Measurements from ENCODE around the gene FBXL7.

GRCh38 chr5:15493501-15493900 lies 6.5 kb upstream of the FBXL7 start:
- no peak for TF ChIP-seq PATZ1 (CRISPR knock-in tag; IDR thresholded peaks at IDR 0.05; ENCODE audit: borderline replicate concordance)
- TF ChIP-seq ZFP3 (CRISPR knock-in tag; IDR thresholded peaks at IDR 0.05): no peak
- no peak for TF ChIP-seq POU6F1 (CRISPR knock-in tag; IDR thresholded peaks at IDR 0.05; ENCODE audit: borderline replicate concordance, low read depth)
- TF ChIP-seq TSHZ2 (CRISPR knock-in tag; IDR thresholded peaks at IDR 0.05): no peak
- TF ChIP-seq OSR1 (CRISPR knock-in tag; IDR thresholded peaks at IDR 0.05): no peak
- no peak for TF ChIP-seq ARNTL (CRISPR knock-in tag; IDR thresholded peaks at IDR 0.05; ENCODE audit: borderline replicate concordance, low read depth)
- no peak for TF ChIP-seq ZNF70 (CRISPR knock-in tag; IDR thresholded peaks at IDR 0.05)
- no peak for TF ChIP-seq CREB5 (CRISPR knock-in tag; IDR thresholded peaks at IDR 0.05; ENCODE audit: low read depth)
- no peak for TF ChIP-seq TCF4 (CRISPR knock-in tag; IDR thresholded peaks at IDR 0.05; ENCODE audit: borderline replicate concordance)
- TF ChIP-seq TOX (CRISPR knock-in tag; IDR thresholded peaks at IDR 0.05; ENCODE audit: borderline replicate concordance): no peak
- TF ChIP-seq ZFP30 (CRISPR knock-in tag; IDR thresholded peaks at IDR 0.05): no peak
